Caco-2 (cell line): ENCODE data around the gene ACSS2. TPM values are rescaled to one million over a fixed set of nuclear protein-coding genes. Genes with fewer than 3 reads are reported as not detected.

ENCODE experiments used
- BruUV-seq: library from RNA; stranded (reverse); fragments of 400-500 nt; replicated peaks from 2 replicates; lab custom pipeline; 2021; lab: Mats Ljungman, UMichigan
- CTCF ChIA-PET: fragments of 300-600 bp; sonication (Branson Sonifier 250); formaldehyde crosslinking; loops from one replicate; lab custom pipeline; 2022; ENCODE audit warnings: antibody characterized with exemption; lab: Charles Lee
- POLR2A ChIA-PET: fragments of 300-600 bp; sonication (Branson Sonifier 250); formaldehyde crosslinking; loops from one replicate; lab custom pipeline; 2022; ENCODE audit warnings: antibody characterized with exemption; lab: Charles Lee
- DNase-seq, 2 experiments: peaks; one replicate each; pipeline versions ENCODE4 v3.0.0 to v3.0.0-alpha.2; 2020 to 2022
- H3K27me3 ChIP-seq: replicated peaks from 2 replicates; pipeline ENCODE4 v1.6.0; 2011; ENCODE audit warnings: low read length; ENCODE audit not compliant: control insufficient read depth, insufficient read depth
- H3K36me3 ChIP-seq: 2 replicates; pipeline ENCODE4 v1.5.1; 2011; ENCODE audit warnings: low read length; ENCODE audit not compliant: control insufficient read depth, insufficient read depth
- H3K4me1 ChIP-seq: fragments of 250-450 bp; sonication (Bioruptor Pico); 2 replicates; pipeline ENCODE4 v1.5.1; 2020; ENCODE audit warnings: mild to moderate bottlenecking
- H3K4me3 ChIP-seq: 2 replicates; pipeline ENCODE4 v1.5.1; 2011; ENCODE audit warnings: low read depth, mild to moderate bottlenecking, control low read depth, low read length
- H3K9me3 ChIP-seq: fragments of 250-450 bp; sonication (Bioruptor Pico); 2 replicates; pipeline ENCODE4 v1.5.1; 2020; ENCODE audit warnings: mild to moderate bottlenecking, moderate library complexity
- H3K27ac Mint-ChIP-seq: one replicate; pipeline ENCODE4 v1.8.0; 2022; ENCODE audit warnings: mixed read lengths; ENCODE audit not compliant: unreplicated experiment
- H3K27me3 Mint-ChIP-seq: one replicate; pipeline ENCODE4 v1.8.0; 2022; ENCODE audit warnings: mixed read lengths; ENCODE audit not compliant: insufficient read depth, unreplicated experiment
- H3K36me3 Mint-ChIP-seq: one replicate; pipeline ENCODE4 v1.8.0; 2022; ENCODE audit warnings: mild to moderate bottlenecking, mixed read lengths; ENCODE audit not compliant: insufficient read depth, unreplicated experiment
- H3K4me1 Mint-ChIP-seq: one replicate; pipeline ENCODE4 v1.8.0; 2022; ENCODE audit warnings: low read depth, mixed read lengths; ENCODE audit not compliant: unreplicated experiment
- H3K4me3 Mint-ChIP-seq: one replicate; pipeline ENCODE4 v1.8.0; 2022; ENCODE audit warnings: mild to moderate bottlenecking, moderate library complexity, mixed read lengths; ENCODE audit not compliant: unreplicated experiment
- H3K9me3 Mint-ChIP-seq: one replicate; pipeline ENCODE4 v1.8.0; 2022; ENCODE audit warnings: mixed read lengths; ENCODE audit not compliant: unreplicated experiment
- CTCF ChIP-seq, 2 experiments: fragments of 200-600 bp in 1 of 2; IDR thresholded peaks; 1 replicate in 1 of 2; 2 replicates in 1 of 2; pipeline versions ENCODE4 v1.5.1 to v1.8.0; 2011 to 2022; ENCODE audit warnings: antibody characterized with exemption in 1 of 2, control low read depth in 1 of 2, inconsistent platforms in 1 of 2, low read depth in 1 of 2, low read length in 1 of 2, mild to moderate bottlenecking in 1 of 2, moderate library complexity in 1 of 2; ENCODE audit not compliant: insufficient read depth in 1 of 2, severe bottlenecking in 1 of 2, unreplicated experiment in 1 of 2
- intact Hi-C: fragments of 100-400 bp; cut with micrococcal nuclease; formaldehyde crosslinking; loops from one replicate; pipeline ENCODE4 v1.10.0; 2022; ENCODE audit not compliant: unreplicated experiment
- total RNA-seq: library from RNA; stranded (reverse); gene quantifications from 2 replicates; pipeline ENCODE4 v1.2.3, GENCODE V29; 2022

The ACSS2 gene
- total RNA-seq, 1 experiment from 2014 or later, result 76.0 TPM

DNA sequence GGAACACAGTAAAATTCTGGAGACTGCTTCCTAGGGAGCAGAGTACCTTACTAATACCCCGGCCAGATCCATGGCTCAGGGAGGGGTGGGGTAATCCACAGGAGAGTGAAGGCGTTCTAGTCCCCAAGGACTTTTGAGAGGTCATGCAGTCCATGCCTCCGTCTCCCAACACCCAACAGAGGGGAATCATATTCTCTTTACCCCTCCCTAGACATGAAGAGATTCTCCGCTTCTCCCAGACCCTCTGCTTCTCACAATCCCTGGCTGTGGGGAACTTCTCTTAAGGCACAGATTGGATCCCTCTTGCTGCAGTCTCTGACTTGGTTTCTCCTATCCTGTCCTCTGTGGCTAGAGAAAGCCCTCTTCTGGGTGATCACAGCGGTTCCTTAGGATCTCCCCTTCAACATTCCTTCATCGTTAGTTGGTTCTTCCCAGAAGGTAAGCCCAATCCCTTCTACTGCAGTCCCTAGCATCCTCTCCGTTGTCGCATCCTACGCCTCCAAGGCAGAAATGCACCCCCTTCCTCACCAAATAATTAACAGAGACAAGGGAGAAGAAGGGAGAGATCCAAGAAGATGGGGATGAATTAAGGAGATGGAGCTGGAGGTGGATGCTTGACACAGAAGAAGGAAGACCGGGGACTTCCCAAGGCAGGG, 4.3 kb upstream of the ACSS2 start:
- Histone ChIP-seq H3K4me1 (peaks cover 33% of the 10 kb centered on the region), H3K9me3 (no peaks in the 10 kb centered on the region), H3K36me3 (no peaks in the 10 kb centered on the region), H3K4me3 (peak overlapping the region; percentile 80), H3K27me3 (no peaks in the 10 kb centered on the region)
- DNase-seq, result no peak
- H3K27ac Mint-ChIP-seq, result peak overlapping the region; percentile 5
- TF ChIP-seq CTCF (IDR thresholded peaks at IDR 0.05; ENCODE audit: insufficient read depth in 1 of 2, low read depth in 1 of 2, low read length in 1 of 2, severe bottlenecking in 1 of 2, unreplicated experiment in 1 of 2), result no peak
- H3K36me3 Mint-ChIP-seq, result peaks cover 22% of the 10 kb centered on the region
- H3K9me3 Mint-ChIP-seq, result no peaks in the 10 kb centered on the region
- intact Hi-C loops, result loop anchor here (5.0 kb wide), 1 partner anchor 130 kb away; no protein-coding TSS in a partner anchor
- TSS peak; percentile 24 for BruUV-seq
- CTCF ChIA-PET, result interaction anchor here (0.6 to 7.1 kb wide), 11 partner anchors 15 to 440 kb away, joined by 3 to 331 read pairs (median 3); partner anchors contain the start of genes GSS and MYH7B
- POLR2A ChIA-PET, result interaction anchor here (1.0 kb wide), 1 partner anchor 84 kb away, joined by 11 read pairs; the partner anchor contains the start of genes GSS and MYH7B
- H3K4me1 Mint-ChIP-seq, result peaks cover 48% of the 10 kb centered on the region
- peak overlapping the region; percentile 86 for H3K4me3 Mint-ChIP-seq
- H3K27me3 Mint-ChIP-seq, result no peaks in the 10 kb centered on the region

GRCh38 chr20:34872622-34873224, 3.7 kb upstream of the ACSS2 start, which contains the start of gene GGT7:
GGT7 (minus strand) TSS chr20:34872856; CDS start chr20:34872815, 41 bp downstream.
- Histone ChIP-seq H3K27me3 (no peaks in the 10 kb centered on the region), H3K4me3 (peak within 1 kb of the TSS; percentile 80), H3K9me3 (no peaks in the 10 kb centered on the region), H3K4me1 (peaks cover 33% of the 10 kb centered on the region), H3K36me3 (no peaks in the 10 kb centered on the region)
- peak within 1 kb of the TSS; percentile 86 for H3K4me3 Mint-ChIP-seq
- peaks cover 48% of the 10 kb centered on the region for H3K4me1 Mint-ChIP-seq
- POLR2A ChIA-PET, result interaction anchor here (0.8 to 1.0 kb wide), 2 partner anchors 83 to 391 kb away, joined by 3 to 11 read pairs; partner anchors contain the start of genes GSS and MYH7B
- peak within 1 kb of the TSS; percentile 60 for H3K27ac Mint-ChIP-seq
- H3K9me3 Mint-ChIP-seq, result no peaks in the 10 kb centered on the region
- peaks cover 22% of the 10 kb centered on the region for H3K36me3 Mint-ChIP-seq
- CTCF ChIA-PET, result interaction anchor here (0.6 to 7.1 kb wide), 15 partner anchors 14 to 392 kb away, joined by 3 to 331 read pairs (median 3); partner anchors contain the start of genes GSS and MYH7B
- no peaks in the 10 kb centered on the region for H3K27me3 Mint-ChIP-seq
- BruUV-seq, result no TSS peak
- DNase-seq, result peak; percentile 94 to 98
- TF ChIP-seq CTCF (IDR thresholded peaks at IDR 0.05; ENCODE audit: insufficient read depth in 1 of 2, low read depth in 1 of 2, low read length in 1 of 2, severe bottlenecking in 1 of 2, unreplicated experiment in 1 of 2), result peak; percentile 95 to 96
- intact Hi-C loops, result loop anchor here (5.0 kb wide), 1 partner anchor 130 kb away; no protein-coding TSS in a partner anchor

DNA sequence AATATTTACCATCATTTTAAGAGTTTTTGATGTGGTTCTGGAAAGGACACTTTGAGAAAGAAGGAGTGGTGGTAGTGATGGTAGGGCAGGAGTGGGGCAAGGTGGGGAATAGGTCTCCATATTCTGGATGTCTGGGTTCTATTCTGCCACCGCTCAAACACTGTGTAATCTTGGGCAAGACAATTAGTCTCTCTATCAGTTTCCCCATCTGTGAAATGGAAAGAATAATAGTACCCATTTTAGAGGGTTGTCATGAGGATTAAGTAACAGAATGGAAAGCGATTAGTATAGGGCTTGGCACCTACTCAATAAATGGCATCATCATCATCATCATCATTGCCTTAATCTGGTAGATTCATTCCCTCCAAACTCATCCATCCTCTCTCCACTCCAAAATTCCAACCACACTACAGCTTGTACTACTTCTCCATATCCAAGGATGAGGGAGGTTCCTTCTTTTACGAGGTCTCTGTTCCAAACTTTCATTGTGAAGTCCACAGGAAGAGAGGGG, 2.8 kb upstream of the ACSS2 start:
- no peaks in the 10 kb centered on the region for H3K36me3 ChIP-seq
- DNase-seq, result no peak
- H3K4me3 ChIP-seq, result no peak overlapping the region
- TF ChIP-seq CTCF (IDR thresholded peaks at IDR 0.05; ENCODE audit: insufficient read depth in 1 of 2, low read depth in 1 of 2, low read length in 1 of 2, severe bottlenecking in 1 of 2, unreplicated experiment in 1 of 2), result no peak
- CTCF ChIA-PET, result interaction anchor here (0.6 to 7.1 kb wide), 46 partner anchors 10 to 868 kb away, joined by 3 to 331 read pairs (median 4); partner anchors contain the start of genes EDEM2, GSS, MYH7B and NCOA6
- H3K4me1 Mint-ChIP-seq, result peaks cover 48% of the 10 kb centered on the region
- intact Hi-C loops, result loop anchor here (1.0 to 5.0 kb wide), 3 partner anchors 39 to 129 kb away; no protein-coding TSS in a partner anchor
- peak overlapping the region; percentile 60 for H3K27ac Mint-ChIP-seq
- no peaks in the 10 kb centered on the region for H3K27me3 Mint-ChIP-seq
- H3K36me3 Mint-ChIP-seq, result peaks cover 22% of the 10 kb centered on the region
- H3K9me3 ChIP-seq, result no peaks in the 10 kb centered on the region
- peak overlapping the region; percentile 86 for H3K4me3 Mint-ChIP-seq
- no TSS peak for BruUV-seq
- H3K4me1 ChIP-seq, result peaks cover 33% of the 10 kb centered on the region
- POLR2A ChIA-PET, result interaction anchor here (1.1 to 4.0 kb wide), 2 partner anchors 81 to 219 kb away, joined by 3 to 86 read pairs; partner anchors contain the start of genes GSS and MYH7B
- no peaks in the 10 kb centered on the region for H3K9me3 Mint-ChIP-seq
- no peaks in the 10 kb centered on the region for H3K27me3 ChIP-seq
